CD4-positive, alpha-beta T cell treated with Interleukin-2 at 100 ng/mL for 4 hours (primary cell): Measurements from ENCODE around the gene ALDH1L2.
A peak's percentile ranks its signal among the peaks of the same experiment; 100 is the strongest.
"Not testable (repeated sequence)": the region's sequence is repeated elsewhere in the genome, so short reads cannot be mapped to it uniquely, and the experiment has no call there.

Source experiments
- DNase-seq: peaks from one replicate; pipeline ENCODE4 v3.0.0-alpha.2; 2020; ENCODE audit warnings: low spot score

Gene ALDH1L2

DNA sequence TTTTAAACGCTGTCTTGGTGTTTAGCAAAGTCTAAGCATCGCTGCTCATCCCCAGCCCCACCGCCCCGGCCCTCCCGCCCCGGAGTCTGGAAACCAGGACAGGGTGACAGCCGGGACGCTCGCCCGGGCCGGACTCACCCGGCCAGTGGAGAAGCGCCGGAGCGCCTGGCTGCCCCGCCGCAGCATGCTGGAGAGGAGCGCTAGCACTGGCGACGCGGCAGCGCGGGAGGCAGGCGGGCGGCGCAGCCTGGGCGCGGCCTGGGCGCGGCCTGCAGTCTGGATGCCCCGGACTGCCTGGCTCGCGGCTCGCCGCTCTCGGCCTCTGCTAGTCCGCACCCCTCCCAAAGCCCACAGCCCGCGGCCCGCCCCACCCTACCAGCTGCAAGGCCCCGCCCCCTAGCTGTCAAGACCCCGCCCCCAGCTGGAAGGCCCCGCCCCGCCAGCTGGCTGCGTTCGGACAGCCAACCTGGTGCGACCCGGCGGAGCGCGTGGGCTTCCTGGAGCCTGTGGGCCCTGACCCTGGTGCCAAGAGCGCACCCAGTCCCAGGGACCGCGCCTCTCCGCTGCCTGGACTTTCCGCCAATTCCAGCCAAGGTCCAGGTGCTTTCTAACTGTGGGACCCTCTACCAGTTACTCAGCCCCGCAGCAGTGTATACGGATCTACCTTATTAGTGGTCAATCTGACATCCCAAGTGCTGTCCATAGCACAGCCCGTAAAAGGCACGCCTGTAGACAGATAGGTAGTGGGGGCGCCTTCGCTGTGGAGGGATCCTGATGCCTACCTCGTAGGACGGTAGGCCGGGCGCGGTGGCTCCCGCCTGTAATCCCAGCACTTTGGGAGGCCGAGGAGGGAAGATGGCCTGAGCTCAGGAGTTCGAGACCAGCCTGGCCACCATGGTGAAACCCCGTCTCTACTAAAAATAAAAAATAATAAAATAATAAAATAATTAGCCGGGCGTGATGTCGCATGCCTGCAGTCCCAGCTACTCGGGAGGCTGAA, at the start of gene ALDH1L2:
ALDH1L2 (minus strand) TSS at position 208 of the 1,000 bp plus-strand sequence; CDS start at position 186, 22 bp downstream.
- DNase-seq = peak; percentile 32

DNA sequence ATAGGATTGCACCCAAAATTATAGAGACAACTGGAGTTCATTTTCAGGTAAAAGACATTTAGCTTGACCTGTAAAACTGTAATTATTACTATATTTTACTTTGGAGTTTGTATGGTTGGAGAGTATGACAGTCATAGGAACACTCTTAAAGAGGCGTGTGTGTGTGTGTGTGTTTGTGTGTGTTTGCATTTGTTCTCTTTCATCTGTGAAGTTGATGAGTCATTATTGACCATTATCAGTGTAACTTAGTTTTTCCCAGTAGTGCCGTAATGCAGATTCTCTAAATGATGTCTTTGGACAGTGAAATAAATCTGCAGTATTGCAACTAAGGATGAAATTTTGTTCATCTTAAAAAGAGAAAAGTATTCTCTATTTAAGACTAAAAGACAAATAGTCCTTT, 36.3 kb upstream of the ALDH1L2 start:
- no peak for DNase-seq

DNA sequence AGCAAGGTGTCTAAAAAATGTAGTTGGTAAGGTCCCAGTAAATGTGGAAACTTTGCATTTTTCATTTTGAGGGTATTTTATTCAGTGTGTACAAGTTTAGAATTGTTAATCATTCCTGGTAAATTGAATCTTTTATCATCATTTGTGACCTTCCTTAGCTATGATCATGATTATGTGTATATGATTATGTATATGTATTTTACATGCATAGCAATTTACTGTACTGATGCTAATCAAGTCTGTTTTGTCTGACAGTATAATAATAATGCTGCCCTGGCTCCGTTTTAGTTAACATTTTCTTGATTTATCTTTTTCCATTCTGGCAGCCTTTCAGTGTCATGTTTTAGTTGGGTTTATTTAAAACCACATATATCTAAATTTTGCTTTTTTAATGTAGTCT, 32.7 kb upstream of the ALDH1L2 start:
- no peak for DNase-seq

DNA sequence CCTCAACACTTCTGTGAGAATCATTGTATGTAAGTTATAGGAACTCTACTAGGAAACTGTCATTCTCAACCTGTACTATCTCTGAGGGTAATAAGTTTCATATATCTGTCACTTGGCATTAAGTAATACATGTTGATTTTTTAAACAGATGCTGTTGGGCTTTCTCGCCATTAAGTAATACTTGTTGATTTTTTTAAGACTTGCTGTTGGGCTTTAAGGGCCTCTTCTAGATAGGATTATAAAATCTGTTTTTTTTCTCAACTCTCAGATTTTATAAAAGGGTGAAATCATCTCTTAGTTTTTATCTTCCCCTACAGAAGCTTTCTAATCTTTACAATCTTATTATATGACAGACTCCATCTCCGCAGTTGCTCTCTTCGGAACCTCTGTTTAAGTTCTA, 28.8 kb upstream of the ALDH1L2 start:
- DNase-seq = no peak

DNA sequence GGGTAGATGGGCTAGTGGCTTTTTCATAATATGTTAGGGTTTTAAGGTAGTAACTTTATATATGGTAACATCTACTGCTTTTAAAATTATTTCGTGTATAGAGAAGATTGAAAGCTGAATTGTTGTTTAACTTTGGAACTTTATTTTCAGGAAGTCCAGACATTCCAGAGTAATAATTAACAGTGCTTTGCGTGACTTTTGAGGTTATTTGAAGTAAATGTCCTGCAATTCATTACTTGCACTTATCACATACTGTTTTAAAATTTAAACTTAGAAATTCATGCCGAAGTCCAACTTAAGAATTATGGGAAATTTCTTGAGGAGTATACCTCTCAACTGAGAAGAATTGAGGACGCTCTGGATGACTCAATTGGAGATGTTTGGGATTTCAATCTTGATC, 26.6 kb upstream of the ALDH1L2 start:
- no peak for DNase-seq

DNA sequence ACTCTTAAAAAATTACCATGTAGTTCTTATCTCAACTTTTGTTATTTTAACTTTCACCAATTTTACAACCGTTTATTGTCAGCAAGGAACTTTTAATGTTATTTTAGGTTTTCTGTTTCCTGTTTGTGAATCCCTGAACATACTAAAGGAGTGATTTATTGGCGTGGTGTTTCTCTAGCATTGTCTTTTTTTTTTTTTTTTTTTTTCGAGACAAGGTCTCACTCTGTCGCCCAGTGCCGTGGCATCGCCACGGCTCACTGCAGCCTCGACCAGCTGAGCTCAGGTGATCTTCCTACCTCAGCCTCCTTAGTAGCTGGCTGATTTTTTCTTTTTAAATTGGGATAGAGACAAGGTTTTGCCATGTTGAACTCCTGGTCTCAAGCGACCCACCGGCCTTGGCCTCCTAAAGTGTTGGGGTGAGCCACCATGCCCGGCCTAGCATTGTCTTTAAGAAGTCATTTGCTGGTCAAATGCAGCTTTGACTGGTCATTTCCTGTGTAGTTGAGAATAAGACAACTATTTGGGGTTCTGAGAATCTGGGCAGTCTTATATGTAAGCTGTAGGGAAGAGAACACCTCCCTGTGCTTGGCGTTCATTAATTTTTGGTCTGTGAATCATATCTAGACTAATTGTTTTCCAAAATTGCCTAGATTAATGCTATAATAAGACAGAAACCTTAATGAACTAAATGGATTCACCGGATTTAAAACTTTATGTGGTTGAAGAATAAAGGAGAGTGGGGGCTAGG, 25.4 kb upstream of the ALDH1L2 start:
- DNase-seq = no peak

DNA sequence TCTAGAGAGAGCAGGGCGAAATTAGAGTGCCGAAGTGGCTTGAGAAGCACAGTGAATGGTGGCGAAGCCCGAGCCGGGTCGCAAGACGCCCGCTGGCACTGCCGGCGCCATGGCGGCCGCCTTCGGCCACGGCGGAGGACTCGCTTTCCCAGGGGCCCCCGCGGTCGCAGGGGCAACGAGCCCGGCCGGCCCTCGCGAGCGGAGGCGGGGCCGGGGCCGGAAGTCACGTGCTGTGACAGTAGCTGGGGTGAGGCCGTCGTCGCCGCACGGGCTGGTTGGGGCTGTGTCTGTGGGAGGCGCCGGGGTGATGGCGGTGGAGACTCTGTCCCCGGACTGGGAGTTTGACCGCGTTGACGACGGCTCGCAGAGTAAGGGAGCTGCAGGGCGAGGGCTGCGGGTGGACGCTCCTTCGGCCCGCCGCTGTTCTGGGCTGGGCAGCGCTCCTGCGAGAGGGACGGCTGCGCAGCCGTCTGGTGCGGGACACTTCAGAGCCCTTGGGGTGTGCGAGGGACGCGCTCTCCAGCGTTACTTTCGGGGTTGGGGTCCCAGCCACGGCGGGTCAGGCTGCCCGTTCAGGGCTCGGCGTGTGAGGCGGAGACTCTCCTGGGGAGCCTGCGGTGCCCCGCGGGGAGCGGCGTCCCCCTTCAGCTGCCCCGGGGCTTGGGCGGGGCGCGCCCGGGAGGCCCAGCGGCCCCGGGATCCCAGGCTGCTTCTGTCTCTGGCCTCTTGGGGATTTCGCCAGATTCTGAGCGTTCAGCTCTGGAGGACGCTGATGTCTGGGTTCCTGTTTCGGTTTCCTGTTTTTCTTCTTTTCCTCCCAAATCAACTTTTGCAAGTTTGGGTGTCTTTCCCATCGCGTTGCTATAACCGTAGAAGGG, 23.5 kb upstream of the ALDH1L2 start, which contains the start of gene WASHC4:
WASHC4 (plus strand) TSS at position 238 of the 878 bp plus-strand sequence; CDS start at position 308, 70 bp downstream.
- peak; percentile 90 for DNase-seq

DNA sequence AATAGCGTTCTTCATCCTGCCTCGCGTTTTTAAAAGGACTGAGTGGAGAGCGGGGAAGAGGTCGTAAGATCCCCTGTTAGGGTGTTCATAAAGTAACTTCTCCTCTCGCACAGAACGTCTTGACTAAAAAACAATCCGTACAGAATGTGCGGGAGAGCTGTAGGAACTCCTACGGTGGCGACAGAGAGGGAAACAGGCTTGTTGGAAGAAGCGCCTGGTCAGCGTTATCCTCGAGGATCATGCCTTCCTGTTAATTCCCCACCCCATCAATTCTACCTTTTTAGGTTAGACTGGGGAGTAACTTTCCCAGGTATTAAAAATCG, 22.9 kb upstream of the ALDH1L2 start:
- no peak for DNase-seq

DNA sequence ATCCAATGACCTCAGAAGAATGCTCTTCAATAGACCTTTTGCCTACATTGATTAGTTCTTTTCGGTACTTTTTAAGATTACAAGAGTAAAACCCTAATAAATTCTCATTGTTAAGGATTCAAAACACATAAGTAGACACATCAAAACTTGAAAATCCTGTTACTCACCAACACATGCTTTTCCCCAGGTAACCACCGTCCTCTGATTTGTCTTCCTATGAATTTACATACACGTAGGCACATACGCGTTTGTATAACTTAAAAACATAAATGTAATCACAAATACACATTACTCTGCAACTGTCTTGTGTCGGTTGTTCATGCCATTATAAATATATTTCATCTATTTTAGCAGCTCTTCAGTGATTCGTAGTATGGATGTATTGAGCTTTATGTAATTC, 22.4 kb upstream of the ALDH1L2 start:
- no peak for DNase-seq

DNA sequence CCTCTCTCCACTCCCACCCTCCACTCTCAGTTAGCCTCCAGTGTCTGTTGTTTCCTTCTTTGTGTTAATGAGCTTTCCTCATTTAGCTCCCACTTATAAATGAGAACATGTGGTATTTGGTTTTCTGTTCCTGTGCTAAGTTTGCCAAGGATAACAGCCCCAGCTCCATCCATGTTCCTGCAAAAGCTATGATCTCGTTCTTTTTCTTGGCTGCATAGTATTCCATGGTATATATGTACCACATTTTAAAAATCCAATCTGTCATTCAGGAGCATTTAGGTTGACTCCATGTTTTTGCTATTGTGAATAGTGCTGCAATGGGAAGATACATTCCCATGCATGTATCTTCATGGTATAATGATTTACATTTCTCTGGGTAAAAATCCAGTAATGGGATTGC, 20.5 kb upstream of the ALDH1L2 start:
- DNase-seq = no peak

DNA sequence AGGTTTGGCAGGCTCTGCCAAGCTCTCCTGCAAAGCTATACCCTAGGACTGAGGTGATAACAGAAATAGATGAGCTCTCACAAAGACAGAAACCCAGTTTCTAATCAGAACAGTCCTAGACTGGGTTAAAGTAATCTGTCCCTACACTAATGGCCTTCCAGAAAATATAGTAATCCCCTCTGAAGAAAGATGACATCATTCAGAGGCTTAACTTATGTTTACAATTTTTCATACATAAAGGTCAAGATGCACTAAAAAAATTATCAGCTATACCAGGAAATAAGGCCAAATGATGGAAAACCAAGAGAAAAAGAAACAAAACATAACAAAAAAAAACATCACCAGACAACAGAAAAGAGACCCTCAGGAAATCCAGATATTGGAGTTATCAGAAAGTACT, 18.4 kb upstream of the ALDH1L2 start:
- DNase-seq = no peak

DNA sequence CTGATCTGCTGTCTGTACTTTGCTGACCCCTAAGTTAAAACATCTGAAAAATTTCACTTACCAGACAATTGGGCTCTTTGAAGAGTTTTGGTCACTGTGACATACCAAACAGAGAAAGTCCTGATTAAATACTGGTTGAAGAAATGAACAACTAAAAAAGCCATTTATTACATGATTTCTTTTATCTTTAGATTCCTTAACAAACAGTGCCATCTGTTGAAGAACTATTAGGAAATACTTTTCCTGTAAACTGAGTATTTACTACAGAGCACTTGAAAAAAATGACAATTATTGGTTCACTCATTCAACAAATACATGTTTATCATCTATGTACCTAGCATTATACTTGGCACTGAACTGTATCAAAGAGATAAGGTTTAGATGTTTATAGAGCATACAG, 16.7 kb upstream of the ALDH1L2 start:
- DNase-seq = no peak

DNA sequence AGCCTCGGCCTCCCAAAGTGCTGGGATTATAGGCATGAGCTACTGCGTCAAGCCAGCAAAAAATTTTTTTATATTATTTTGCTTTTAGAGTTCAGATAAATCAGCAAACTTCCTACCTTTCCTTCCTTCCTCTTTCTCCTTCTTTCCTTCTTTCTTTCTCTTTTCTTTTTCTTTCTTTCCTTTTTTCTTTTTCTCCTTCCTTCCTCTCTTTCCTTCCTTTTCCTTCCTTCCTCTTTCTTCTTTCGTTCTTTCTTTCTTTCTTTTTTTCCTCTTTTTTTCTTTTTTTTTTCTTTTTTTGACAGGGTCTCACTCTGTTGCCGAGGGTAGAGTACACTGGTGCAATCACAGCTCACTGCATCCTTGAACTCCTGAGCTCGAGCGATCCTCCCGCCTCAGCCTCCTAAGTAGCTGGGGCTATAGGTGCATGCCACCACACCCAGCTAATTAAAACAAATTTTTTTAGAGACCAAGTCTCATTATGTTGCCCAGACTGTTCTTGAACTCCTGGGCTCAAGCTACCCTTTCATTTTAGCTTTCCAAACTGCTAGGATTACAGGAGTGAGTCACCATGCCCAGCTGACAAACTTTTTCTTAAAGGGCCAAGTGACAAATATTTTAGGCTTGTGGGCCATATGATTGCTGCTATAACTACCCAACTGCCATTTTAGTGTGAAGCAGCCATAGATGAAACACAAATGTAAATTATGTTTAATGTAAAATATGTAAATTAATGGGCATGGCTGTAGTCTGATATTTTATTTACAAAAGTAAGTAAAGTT, 16.1 kb upstream of the ALDH1L2 start:
- no peak for DNase-seq

DNA sequence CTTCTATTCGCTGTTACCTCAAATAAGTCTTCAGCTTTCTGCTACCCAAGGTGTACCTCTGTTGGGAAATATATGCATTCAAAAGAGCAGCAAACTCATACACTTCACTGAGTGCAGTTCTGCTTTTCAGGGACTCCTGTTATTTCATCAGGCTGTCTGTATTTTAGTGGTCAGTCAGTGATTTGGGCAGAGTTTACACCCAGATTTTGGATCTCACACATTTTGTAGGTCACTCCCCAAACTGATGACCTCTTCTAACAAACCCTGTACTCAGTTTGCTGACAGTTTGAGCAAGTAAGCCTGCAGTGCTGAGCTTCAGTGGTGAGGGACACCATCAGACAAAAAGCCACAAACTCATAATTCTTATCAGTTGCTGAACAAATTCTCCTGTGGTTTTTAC, 15.1 kb upstream of the ALDH1L2 start:
- DNase-seq = no peak

DNA sequence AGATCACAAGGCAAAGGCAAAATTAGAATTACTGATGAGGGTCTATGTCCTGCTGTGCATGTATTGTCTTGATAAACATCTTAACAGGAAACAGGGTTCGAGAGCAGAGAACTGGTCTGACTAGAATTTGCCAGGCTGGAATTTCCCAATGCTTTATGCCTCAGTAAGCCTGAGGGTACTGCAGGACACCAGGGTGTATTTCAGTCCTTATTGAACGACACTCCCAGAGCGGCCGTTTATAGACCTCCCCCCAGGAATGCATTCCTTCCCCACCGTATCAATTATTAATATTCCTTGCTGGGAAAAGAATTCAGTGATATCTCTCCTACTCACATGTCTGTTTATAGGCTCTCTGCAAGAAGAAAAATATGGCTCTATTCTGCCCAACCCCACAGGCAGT, 11.1 kb upstream of the ALDH1L2 start:
- not testable (repeated sequence) for DNase-seq

DNA sequence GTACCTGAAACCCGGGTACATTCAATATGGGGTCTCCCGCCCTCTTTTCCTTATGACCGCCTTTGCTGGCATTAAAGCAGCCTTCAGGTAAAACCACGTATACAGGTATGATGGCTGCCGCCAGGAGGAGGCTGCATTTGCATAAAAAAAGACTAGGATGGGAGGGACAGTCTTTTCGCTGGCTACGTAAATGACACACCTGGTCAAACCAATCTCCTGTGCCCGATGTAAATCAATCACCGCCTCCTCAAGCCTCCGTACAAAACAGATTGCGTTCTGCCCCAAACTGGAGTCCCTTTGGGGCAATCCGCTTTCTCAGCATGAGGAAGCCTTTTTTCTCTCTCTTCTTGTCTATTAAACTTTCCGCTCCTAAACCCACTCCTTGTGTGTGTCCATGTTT, 8.1 kb upstream of the ALDH1L2 start:
- no peak for DNase-seq

DNA sequence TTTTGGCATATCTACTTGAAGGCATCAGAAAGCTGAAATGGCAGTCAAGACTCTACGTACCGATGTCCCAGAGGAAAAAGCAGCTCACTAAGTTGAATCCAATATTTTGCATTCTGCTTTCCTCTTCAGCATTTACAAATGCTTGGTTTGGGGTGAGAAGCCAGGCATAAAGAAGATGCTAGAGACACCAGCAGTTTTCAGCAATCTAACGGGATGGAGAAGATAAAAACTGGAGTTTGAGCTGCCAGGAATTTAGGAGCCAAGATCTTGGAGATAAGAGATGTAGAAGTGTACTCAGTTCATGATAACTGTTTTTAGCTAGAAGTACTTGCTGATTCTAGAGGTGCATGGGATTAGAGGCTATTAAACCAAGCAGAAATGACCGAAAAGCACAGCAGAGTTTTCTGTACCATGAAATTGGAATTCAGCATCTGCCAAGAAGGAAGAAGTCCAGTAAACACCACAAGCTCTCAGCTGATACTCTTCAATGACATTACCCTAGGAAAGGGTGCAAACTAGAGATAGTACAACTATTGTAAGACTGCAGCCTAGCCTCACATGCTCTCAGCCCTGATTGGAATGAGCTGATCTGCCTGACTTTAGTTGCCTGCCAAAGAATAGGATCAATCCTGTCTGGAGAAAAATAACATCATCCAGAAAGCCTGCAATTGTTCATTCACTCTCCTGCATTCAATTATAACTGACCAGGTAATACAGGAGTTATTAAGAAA, 7.4 kb upstream of the ALDH1L2 start:
- DNase-seq = no peak

DNA sequence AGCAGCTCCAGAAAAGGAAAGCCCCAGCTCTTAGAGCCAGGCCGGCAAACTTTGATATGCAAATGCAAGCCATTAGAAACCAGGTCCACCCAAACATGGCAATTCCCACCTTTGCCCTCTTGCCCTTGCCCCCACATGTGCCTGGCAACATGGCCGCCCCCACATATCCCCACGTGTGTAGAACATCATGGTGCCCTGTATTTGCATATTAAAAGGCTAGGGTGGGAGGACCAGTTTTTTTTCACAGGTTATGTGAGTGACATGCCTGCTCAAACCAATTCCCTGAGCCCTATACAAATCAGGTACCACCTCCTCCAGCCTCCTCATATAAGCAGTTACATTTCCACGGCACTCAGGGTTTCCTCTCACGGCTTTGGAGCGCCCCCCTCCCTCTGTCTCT, 6.1 kb upstream of the ALDH1L2 start:
- no peak for DNase-seq

DNA sequence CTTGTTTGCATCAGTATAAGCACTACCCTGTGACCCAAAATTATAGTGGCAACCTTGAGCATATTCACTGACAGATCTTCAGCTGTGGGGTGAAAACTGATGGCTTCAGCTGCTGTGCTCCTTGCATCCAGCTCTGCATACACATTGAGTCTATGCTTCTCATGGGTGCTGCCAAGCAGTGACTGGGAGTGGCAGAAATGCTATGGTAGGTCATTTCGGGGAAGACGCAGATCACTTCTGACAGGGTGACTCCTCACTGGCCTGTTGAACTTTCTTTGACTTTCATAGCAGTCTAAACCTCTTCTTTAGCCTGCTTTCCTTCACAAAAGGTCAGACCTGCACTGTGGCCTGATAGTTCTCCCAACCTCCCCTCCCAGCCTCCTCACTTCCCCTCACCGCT, 5.6 kb upstream of the ALDH1L2 start:
- DNase-seq = no peak

DNA sequence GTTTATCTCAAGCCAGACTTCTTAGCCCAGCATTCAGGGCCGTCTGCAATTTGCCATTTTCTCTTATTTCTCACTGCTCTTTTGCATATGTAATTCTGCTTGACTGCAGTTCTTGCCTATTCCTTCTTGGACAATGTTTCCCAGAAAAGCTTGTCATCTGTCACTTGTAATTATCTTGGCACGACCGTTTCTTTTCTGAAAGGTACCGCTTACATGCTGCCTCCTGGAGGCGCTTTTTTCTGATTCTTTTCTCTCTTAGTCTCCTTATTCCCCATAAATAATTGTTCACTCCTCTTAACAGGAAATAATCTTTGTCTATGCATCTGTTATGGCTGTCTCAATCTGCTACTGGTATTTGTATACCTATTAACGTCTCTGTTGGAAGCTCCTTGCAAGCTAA, 1.2 kb upstream of the ALDH1L2 start:
- DNase-seq = no peak
